GM21717 (cell line): ENCODE measurements around the gene WDFY4.

Experiments
- ATAC-seq: cut with Tn5 transposase; IDR thresholded peaks from one replicate; pipeline ENCODE4 v1.9.1; 2021; ENCODE audit warnings: mild to moderate bottlenecking, moderate library complexity; ENCODE audit not compliant: unreplicated experiment

WDFY4 gene

DNA sequence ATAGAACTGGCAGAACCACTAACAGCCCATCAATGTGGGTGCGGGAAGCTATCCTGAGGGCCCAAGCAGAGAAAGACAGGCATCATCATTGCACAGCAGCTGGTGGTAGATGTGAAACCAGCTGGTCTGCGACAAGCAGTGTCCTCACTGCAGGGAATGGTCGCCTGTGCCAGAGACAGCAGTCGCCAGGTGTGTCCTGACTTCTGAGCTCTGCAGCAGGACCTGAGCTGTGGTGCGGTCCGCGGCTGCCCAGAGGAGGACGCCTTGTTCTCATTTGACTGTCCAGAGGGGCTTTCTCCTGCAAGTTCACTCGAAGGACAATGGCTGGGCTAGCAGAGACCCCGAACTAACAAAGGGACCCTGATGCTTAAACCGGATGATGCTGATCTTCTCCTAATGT is 157.6 kb downstream of the WDFY4 start:
- ATAC-seq: no peak

DNA sequence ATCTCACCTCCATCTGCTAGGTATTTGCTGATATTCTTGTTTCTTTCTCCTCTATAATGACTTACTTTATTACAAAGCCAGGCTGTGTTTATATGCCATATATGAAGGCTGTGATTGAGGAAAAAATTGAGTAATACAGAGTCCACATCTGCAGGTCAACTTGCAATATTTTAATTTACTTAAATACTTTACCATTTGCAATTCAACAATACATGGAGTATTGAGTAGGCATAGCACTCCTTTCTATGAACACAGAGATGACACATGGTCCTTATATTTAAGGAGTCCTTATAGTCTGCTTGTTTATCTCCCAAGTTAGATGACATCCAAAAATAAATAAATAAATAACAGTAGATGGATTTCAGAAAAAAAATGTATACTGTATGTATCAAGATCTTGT is 158.5 kb downstream of the WDFY4 start:
- ATAC-seq: no peak

DNA sequence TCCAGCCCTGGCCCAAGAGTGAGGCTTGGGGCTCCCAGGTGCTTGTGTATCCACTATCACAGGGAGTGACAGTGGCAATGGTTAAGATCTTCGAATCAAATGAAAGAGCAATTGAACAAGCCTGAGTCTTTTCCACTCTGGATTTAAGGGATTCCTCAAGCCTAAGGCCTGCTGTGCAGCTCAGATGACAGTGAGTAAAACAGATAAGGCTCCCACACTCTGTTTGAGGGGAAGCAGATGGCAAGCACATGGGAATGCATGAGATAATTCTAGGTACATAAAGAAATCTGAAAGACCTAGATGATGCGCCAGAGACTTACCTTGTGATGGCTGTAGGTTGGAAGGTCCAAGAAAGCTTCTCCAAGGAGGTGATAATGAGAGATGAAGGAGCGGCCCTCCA is 159.9 kb downstream of the WDFY4 start:
- no peak for ATAC-seq

DNA sequence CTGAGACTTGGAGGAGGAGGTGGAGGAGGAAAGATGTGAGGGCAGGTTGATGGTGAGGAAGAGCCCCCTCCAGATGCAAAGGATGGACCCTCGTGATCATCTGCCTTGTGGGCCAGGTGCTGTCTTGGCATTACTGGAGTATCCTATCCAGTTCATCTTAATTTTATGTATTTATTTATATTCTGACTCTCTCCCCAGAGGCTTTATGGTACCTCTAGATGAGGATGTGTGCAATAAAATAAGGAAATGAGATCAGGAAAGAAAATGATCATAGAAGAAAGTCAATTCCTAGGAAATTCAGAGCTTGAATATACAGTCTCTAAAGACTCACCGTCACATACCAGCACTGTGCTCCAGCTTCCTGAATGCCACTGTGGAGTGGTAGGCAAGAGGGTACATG is 160.8 kb downstream of the WDFY4 start:
- ATAC-seq: no peak

DNA sequence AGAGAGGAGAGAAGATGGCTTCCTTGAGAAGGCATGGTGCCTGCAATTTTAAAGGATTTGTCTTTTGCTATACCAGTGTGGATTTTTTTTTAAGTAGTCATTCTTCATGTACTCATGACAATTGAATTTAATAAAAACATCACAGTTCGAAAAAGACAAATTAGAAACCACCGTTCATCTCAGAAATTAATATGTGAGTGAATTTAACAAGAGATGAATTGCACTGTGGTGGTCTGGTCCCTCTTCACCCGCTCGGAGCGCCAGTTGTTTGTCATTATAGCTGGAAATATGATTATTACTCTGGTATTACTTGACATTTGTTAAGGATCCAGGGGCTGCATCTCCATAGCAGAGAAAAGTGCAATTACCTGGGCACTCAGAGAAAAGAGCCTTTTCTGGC is 163.0 kb downstream of the WDFY4 start:
- no peak for ATAC-seq

DNA sequence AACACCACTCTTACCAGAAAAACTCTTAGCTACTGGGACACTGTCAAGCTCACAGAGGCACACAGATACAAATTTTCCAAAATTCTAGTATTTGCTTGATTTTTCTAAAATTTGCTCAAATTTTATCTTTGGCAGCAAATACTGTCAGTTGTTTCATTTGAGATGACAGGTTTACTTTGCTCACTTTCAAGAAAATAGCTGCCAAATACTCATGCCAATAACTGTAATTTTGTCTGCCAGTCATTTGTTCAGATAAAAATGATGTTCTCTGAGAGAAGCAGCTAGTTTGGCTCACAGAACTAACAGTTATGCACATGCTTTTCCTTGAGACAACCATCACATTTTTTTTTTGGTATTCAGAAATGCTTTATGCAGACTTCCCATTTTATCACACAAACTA is 172.2 kb downstream of the WDFY4 start:
- ATAC-seq: no peak

DNA sequence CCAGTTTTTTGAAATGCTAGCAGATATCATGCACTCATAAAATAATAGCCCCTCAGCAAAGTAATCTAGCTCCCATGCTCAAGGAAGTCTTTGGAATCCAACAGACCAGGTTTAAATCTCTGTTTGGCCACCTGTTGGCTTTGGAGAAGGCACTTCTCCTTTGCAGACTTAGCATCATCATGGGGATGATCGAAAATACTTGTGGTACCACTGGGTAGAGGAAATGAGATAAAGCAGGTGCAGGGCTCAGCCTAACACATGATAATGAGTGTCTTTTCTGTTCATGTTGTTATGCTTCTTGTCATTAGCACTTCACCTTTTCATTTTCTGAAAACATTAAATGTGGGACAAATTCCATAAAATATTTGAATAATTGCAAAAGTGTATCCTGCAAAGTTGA is 187.6 kb downstream of the WDFY4 start:
- ATAC-seq: no peak

DNA sequence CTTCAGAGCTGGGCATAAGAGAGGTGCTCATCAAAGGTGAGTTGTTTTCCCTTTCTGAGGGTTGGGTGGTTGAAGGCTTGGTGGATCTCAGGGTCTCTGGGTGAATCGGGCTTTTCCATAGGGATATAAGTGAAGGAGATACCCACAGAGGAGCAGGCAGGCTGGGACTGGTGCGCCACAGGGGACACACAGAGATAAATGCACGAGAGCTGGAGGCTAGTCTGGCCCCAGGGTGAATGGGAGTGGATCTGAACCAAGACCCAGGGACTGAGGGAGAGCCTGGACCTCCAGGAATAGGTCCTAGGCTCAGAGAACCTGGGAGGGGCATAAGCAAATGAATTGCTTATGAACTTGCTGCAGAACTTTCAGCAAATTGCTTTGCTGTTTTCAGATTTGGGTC is 193.4 kb downstream of the WDFY4 start:
- ATAC-seq: no peak

DNA sequence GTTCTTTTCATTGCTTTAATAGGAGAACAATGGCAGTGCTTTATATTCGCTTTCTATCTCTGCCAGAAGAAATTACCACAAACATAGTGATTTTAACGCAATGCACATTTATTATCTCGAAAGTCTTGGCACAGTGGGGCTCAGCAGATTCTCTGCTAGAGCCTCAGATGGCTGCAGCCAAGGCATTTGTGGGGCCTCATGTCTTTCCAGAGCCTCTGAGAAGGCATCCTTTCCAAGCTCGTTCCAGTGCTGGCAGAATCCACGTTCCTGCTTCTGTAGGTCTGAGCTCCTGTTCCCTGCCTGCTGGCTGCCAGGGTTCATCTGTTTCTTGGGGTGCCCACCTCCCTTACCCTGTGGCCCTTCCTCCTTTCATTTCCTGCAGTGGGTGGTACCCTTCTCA is 194.8 kb downstream of the WDFY4 start:
- ATAC-seq: no peak

DNA sequence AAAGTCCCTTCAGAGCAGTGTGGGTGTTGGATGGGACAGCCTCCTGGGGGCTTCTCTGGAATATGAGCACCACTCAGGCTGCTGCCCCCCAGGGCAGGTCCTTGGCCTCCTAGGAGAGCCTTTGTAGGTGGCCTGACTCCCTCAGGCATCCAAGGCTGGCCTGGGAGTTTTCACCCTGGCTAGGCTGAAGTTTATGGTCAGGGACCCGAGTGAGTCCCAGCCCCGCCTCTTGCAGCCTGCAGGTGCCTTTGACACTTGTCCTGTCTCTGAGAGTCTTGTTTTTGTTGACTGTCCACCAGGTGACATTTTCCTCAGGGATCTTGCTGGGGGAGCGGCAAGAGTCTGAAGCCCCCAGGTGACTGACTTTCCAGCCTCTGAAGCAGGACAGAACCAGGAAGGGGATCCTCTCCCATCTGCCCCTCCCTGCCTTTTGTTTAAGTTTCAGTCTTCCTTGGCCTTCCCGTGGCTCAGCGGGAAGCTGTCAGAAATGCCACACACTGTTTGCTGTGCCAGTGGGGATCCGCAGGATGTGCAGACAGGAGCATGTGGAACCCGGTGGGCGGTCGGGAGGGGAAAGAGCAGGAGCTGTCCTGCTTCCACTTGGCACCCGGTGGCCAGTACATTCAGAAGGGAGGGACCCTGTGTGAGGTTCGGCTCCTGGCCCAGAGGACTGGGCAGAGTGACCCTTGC is 195.5 kb downstream of the WDFY4 start:
- ATAC-seq: no peak

DNA sequence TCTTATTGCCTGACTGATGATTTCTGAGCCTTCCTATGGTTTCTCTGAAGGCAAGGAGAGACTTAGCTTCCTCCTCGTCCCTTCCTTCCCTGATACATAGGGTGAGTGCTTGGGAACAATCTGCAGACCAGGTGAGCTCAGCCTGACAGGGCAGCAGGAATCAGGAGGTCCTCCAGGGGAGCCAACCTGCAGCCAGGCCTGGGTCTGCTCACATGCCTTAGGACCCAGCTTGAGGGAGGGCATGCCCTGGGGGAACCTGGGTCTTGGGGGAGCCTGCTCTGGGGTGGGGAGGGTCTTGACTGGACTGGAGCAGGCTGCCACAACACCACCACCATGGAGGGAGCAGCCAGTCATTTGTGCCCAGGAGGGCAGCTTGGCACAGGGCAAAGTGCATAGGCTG is 197.3 kb downstream of the WDFY4 start:
- ATAC-seq: no peak

DNA sequence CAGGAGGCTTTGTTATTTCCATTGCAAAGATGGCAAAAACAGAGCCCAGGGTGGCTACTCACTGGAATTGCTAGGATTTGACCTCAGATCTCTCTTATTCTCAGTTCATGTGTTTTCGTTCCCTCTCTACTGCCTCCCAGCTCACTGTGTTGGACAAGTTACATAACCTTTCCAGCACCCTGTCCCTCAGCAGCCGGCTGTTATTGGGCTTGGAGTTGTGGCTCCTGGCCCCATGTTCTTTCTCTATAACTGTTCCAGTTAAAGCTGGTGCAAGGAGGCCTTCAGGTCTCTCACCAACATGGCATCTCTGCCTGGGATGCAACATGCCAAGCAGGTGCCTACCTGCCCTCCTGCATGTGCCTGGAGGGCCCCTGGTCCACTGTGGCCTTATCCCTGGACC is 198.2 kb downstream of the WDFY4 start:
- ATAC-seq: no peak

DNA sequence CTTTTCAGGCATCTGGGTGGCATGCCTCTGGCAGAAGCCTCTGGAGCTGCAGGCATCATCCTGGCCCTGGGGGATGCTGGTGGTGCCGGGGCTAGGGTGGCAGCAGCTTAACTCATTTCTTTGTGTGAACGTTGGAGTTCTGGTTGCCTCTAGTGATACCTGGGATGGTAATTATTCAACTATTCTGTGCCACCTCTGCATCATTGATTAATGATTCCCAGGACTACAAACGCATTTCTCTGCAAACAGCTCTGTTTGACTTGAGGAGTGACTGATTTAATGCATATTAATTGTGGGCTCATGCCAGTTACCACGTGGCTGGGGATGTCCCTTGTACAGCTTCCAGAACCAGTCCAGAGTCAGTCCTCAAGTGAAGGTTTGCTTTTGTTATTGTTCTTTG is 199.0 kb downstream of the WDFY4 start:
- ATAC-seq: no peak

DNA sequence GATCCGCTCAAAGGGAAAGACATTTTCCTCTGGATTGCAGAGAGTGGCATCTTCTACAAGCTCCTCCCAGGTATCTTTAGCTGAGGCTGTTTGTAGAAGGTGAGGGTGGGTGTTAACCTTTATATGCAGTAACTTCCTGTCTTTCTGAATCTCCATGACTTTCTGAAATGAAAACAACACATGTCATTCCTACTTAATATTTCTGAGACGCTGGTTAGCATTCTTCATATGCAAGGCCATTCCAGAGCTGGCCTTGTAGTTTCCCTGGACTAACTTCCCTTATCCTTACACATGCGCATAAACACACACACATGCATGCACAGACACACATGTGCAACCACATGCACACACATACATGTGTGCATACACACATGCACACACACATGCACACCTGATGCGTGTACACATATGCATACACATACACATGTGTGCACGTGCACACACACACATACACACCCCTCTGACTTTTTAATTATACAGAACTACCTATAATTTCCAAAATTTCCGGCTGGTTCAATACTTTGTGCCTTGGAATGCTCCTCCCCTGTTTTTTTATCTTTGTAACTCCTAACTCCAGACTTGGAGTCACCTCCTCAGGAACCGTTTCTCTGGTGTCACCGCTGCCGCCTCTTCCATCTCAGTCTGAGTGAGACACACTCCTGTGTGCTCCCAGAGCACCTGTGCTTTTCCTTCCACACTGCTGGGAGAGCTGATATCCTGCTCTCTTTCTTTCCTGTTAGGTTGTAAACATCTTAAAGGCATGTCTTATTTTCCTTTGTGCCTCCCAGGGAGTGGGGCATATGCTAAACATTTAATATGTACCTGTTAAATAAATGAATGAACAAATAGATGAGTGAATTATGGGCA is 199.7 kb downstream of the WDFY4 start:
- no peak for ATAC-seq

DNA sequence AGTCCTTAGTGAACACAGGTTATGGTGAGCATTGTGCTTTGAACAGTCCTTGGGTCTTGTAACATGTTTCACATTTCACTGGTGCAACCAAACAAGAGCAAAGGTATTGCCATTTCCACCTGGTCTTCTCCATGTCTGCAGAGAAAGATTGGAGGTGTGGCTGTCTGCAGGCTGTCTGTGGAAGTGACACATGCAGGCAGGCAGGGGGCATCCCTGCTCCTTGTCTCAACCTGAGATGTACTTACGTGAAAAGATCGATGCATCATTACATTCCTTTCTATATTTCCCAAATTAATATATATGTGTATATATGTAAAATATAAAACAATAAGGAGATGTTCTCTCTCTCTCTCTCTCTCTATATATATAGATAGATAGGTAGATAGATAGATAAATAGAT is 200.7 kb downstream of the WDFY4 start:
- ATAC-seq: no peak

DNA sequence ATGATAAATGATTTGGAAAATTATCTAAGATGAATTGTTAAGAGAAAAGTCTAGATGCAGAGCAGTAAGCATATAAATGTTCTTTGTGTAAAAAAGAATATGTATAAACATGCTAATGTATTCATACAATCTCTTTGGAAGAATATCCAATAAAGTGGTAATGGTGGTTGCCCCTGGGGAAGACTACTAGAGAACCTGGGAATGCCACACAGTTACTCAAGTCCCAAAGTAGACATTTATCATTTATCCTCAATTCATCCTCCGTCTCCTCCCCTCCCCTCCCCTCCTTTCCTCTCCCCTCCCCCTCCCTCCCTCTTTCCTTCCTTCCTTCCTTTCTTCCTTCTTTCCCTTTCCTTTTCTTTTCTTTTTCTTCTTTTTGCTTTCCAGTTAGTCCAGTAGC is 203.3 kb downstream of the WDFY4 start:
- no peak for ATAC-seq

DNA sequence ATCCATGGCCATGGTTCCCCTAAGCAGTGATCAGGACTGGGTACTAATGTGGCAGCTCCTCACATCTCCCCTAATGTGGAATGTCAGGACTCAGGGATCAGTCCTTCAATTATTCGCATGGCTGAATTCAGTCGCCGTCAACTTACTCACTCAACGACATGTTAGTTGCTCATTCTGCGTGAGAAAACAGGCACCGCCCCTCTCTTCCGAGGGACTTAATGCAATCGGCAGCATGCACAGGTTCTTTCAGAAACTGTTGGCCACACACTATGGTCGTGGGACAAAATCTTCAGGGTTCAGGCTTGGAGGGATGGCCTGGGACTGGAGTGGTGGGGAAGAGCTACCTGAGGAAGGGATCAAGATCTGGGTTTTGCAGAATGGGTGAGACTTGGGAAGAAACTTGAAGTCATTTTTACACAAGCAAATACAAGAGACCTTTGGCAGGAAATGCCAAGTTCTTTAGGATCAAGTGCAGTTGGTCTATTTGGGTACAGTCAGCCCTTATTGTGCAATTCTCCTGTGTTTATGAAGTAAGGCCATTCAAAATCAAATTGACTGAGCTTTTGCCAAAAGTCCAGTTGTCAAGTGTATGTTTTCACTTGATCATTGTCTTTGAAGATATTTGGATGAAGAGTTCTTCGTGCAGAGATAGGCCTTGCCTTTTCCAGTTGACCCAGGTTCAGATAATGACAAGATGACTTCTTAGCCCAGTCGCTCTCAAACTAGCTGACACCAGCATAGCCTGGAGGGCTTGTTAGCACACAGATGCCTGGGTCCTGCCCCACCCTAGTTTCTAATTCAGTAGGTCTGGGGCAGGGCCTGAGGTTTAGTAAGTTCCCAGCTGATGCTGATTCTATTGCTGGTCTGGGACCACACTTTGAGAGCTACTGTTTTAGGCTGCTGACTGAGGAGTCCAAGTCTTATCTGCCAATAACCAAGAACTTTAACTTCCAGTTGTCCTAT is 206.5 kb downstream of the WDFY4 start:
- ATAC-seq: no peak

DNA sequence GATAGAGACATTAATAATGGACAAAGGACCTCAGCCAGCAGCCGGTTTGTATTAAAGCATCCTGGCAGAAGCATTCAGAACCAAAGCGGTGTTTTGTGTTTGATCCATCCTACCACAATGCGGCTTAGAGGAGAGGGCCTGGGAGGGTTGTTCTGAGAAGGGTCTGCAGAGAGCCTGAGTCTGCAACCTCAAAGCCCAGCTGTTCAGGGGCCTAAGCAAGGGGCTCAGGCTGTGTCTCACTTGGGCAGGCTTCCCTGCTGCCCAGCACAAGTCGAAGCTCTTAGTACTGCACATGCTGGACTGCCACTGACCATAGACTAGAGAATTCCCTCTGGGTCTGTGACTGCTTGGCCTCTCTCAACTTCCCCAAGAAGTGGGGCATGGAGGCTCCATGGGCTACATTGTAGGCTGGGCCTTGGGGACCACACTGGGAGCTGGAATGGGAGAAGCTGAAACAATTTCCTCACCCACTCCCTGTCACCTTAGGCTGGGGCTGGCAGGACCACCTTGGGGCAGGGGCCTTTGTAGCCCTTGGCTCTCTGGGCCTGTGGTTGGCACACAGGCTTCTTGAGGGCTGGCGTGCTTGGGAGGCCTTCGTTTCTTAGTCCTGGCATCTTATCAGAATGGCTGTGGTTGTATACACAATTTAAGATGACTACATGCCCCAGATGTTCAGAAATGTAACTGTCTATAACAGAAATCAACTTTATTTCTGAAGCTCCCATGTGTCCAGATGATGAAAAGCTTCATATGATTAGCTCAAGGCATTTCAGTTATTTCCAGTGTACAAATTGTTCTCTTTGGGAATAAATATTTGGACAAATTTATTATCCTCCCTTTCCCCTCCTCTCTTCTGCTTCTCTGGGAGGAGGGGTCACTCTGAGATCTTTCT is 210.5 kb downstream of the WDFY4 start:
- ATAC-seq: no peak

DNA sequence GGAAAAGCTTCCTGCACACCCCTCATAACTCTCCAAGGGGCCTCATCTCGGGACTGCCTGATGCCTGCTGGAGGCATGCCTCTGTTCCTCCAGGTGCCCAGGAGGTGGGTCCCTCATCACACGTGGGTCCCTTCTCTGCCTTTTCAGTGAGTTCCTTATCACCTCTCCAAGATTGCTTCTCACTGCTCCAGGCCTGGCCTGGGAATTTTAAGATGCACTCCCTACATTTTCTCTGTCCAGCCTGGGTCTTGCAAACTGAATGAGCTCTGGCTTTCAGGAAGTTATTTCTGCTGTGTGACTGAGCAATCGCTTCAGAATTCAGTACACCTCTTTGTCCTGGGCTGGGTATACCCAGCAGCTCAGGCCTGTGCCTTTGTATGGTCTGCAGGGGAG is 211.1 kb downstream of the WDFY4 start:
- no peak for ATAC-seq

DNA sequence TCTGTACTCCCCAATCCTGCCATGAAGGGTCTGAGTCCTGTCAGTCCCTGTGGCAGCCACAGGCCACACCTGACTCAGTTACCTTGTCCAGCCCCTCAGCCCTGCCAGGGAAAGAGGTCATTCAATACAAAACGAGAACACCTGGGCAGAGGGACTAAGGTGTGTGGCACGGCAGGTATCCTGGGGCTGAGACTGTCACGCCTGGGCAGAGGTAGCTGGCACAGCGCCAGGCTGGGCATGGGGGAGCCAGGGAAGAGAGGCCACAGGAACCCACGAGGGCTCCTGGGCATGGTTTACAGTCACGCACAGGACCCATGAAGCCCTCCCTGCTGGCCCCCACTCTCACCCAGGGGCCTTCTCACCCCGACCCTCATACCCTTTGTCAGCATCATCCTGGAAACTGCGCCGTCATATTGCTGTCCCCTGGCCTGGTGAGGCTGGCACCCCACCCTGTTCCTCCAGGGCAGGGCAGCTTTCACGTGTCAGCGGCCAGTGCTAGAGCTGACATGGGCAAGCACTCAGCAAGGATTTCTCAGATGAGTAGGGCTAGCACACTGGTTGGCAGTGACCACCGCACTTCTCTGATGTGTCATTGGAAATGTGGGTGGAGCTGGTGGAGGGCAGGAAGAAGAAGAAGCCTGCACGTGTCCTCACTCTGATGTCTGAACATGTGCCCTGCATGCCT is 212.2 kb downstream of the WDFY4 start:
- ATAC-seq: no peak
